HUES64 (cell line): ENCODE data around the gene PCSK2.

Experiments used
- H3K27ac ChIP-seq: 2 replicates; pipeline ENCODE4 v1.7.0; 2013; ENCODE audit warnings: low read depth, low read length, inconsistent platforms
- H3K27me3 ChIP-seq: 2 replicates; pipeline ENCODE4 v1.6.1; 2013; ENCODE audit warnings: mild to moderate bottlenecking, low read length; ENCODE audit not compliant: insufficient read depth
- H3K36me3 ChIP-seq: 2 replicates; pipeline ENCODE4 v1.6.1; 2013; ENCODE audit warnings: mild to moderate bottlenecking, low read length; ENCODE audit not compliant: insufficient read depth
- H3K4me1 ChIP-seq: 2 replicates; pipeline ENCODE4 v1.6.1; 2013; ENCODE audit warnings: mild to moderate bottlenecking, low read length, moderate library complexity; ENCODE audit not compliant: insufficient read depth
- H3K4me3 ChIP-seq: 2 replicates; pipeline ENCODE4 v1.5.1; 2013; ENCODE audit warnings: mild to moderate bottlenecking, low read length, moderate library complexity
- H3K9ac ChIP-seq: 2 replicates; pipeline ENCODE4 v1.6.1; 2013; ENCODE audit warnings: mild to moderate bottlenecking, low read depth, low read length
- H3K9me3 ChIP-seq: 2 replicates; pipeline ENCODE4 v1.6.1; 2013; ENCODE audit warnings: low read depth, low read length; ENCODE audit not compliant: insufficient read depth
- WGBS: fragments of 150-250, 120-280 bp; methylation state at CpG from one replicate; pipeline ENCODE4 v1.1.7; 2013; ENCODE audit warnings: missing lambda C conversion rate; 5-methylcytosine and 5-hydroxymethylcytosine counted together

PCSK2 gene

DNA sequence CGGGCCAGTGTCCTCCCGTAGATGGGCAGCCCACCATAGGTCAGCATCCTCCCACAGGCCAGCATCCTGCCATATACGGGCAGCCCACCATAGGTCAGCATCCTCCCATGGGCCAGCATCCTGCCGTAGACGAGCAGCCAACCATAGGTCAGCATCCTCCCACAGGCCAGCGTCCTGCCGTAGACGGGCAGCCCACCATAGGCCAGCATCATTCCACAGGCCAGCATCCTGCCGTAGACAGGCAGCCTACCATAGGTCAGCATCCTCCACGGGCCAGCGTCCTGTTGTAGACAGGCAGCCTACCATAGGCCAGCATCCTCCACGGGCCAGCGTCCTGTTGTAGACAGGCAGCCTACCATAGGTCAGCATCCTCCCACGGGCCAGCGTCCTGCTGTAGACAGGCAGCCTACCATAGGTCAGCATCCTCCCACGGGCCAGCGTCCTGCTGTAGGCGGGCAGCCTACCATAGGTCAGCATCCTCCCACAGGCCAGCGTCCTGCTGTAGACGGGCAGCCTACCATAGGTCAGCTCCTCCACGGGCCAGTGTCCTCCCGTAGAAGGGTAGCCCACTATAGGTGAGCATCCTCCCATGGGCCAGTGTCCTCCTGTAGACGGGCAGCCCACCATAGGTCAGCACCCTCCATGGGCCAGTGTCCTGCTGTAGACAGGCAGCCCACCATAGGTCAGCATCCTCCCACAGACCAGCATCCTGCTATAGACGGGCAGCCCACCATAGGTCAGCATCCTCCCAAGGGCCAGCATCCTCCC, 241.4 kb downstream of the PCSK2 start:
- Histone ChIP-seq H3K4me1 (no peaks in the 10 kb centered on the region), H3K27ac (no peak overlapping the region), H3K4me3 (no peak overlapping the region), H3K9ac (no peak overlapping the region), H3K27me3 (no peaks in the 10 kb centered on the region), H3K9me3 (no peaks in the 10 kb centered on the region), H3K36me3 (no peaks in the 10 kb centered on the region)
- WGBS, result 93% methylated on average over 24 of the region's 24 CpGs

GRCh38 chr20:17469246-17470030, 242.6 kb downstream of the PCSK2 start:
- Histone ChIP-seq H3K4me3 (no peak overlapping the region), H3K27ac (no peak overlapping the region), H3K9me3 (no peaks in the 10 kb centered on the region), H3K27me3 (no peaks in the 10 kb centered on the region), H3K9ac (no peak overlapping the region), H3K4me1 (no peaks in the 10 kb centered on the region), H3K36me3 (no peaks in the 10 kb centered on the region)
- 93% methylated on average over 7 of the region's 7 CpGs for WGBS

DNA sequence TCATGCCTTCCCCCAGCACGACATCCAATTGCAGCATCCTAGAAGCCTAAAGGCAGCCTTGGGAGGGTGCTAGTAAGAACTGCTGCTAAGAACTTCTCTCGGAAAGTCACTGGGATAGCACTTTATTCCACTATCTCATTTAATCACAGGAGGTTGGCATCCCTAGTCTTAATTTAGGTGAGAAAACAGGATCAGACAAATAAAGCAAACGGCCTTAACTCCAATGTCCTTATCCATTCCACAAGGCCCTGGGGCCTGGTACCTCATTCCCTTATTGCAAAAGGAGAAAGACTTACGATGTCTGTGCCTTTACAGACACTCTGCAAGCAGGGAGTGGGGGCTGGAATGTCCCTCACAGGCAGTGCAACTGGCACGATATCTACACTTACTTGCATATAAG, 243.7 kb downstream of the PCSK2 start:
- Histone ChIP-seq H3K4me3 (no peak overlapping the region), H3K27me3 (no peaks in the 10 kb centered on the region), H3K9me3 (no peaks in the 10 kb centered on the region), H3K4me1 (no peaks in the 10 kb centered on the region), H3K36me3 (no peaks in the 10 kb centered on the region), H3K9ac (no peak overlapping the region), H3K27ac (no peak overlapping the region)
- WGBS, result 93% methylated on average over 5 of the region's 5 CpGs

GRCh38 chr20:17470973-17471372, 244.1 kb downstream of the PCSK2 start:
- H3K27me3 ChIP-seq, result no peaks in the 10 kb centered on the region
- 95% methylated on average over 7 of the region's 9 CpGs for WGBS
- no peaks in the 10 kb centered on the region for H3K36me3 ChIP-seq
- H3K4me3 ChIP-seq, result no peak overlapping the region
- H3K9ac ChIP-seq, result no peak overlapping the region
- H3K9me3 ChIP-seq, result no peaks in the 10 kb centered on the region
- H3K27ac ChIP-seq, result no peak overlapping the region
- no peaks in the 10 kb centered on the region for H3K4me1 ChIP-seq

DNA sequence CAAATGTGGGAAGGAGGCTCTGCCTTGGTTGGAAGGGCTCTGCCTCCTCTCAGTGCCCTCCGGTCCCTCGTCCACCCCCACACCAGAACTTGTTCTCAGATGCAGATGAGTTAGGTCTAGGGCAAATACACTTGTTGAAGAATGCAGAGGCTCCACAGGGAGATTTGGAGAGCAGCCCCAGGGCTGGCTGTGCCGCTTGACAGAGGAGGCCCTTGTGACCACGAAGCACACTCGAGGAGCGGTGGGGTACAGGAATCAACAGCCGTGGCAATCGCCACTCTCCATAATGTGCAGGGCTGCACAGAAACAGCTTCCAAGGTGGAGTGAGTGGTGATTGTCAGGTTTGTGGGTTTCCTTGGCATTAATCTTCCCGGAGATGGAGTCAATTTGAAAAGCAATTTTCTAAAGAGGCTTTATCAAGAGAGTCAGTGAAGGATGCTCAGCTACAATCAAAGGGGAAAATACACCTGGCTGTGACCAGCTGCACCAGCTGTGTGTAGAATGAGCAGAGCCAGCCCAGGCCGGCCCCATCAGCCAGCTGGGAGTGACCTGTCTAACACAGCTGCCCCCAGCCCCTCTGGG, 244.9 kb downstream of the PCSK2 start:
- no peaks in the 10 kb centered on the region for H3K4me1 ChIP-seq
- H3K4me3 ChIP-seq, result no peak overlapping the region
- H3K27me3 ChIP-seq, result no peaks in the 10 kb centered on the region
- H3K27ac ChIP-seq, result no peak overlapping the region
- H3K9ac ChIP-seq, result no peak overlapping the region
- no peaks in the 10 kb centered on the region for H3K36me3 ChIP-seq
- 91% methylated on average over 10 of the region's 10 CpGs for WGBS
- H3K9me3 ChIP-seq, result no peaks in the 10 kb centered on the region

DNA sequence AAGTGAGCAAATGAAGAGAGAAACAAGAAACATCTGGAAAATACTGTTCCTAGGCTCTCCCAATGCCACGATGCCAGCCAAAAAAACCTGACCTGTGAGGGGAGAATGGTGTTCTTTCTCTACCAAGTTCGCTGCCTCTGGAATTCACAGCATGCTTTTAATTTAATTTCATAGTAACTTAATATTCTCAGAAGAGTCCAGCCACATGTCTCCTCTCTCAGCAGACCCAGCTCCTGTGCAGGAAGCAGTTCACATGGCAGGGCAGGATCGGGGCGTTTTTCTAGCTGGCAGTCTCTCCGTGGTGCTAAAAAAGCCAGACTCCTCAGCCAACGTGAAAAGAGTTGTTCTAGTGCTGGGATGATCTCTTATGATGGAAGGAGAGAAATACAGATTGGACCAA, 246.8 kb downstream of the PCSK2 start:
- WGBS, result 94% methylated on average over 6 of the region's 6 CpGs
- H3K36me3 ChIP-seq, result no peaks in the 10 kb centered on the region
- H3K4me3 ChIP-seq, result no peak overlapping the region
- H3K27me3 ChIP-seq, result no peaks in the 10 kb centered on the region
- H3K4me1 ChIP-seq, result no peaks in the 10 kb centered on the region
- H3K27ac ChIP-seq, result no peak overlapping the region
- H3K9me3 ChIP-seq, result no peaks in the 10 kb centered on the region
- no peak overlapping the region for H3K9ac ChIP-seq

DNA sequence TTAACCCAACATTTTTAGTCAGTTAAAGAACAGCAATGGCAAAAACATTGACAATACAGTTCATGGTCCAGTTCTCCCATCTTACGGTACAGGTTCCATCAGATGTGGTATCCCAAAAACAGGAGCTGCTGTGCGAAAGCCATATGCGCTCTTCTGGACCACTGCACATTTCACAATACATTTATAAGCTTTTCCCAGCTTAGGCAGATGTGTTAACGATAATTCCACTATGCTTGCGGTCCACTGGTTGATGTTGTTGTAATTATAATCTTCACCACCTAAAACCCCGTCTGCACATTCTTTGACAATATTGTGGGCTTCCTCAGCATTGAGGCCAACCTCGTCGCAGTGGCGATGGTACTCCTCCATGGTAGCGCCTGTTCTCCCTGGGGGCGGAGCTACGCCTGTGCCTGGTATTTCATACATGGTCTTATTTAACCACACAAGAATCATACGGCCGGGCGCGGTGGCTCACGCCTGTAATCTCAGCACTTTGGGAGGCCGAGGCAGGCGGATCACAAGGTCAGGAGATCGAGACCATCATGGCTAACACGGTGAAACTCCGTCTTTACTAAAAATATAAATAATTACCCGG, 252.3 kb downstream of the PCSK2 start:
- H3K4me3 ChIP-seq, result no peak overlapping the region
- H3K9me3 ChIP-seq, result no peaks in the 10 kb centered on the region
- WGBS, result 94% methylated on average over 23 of the region's 23 CpGs
- no peaks in the 10 kb centered on the region for H3K4me1 ChIP-seq
- H3K36me3 ChIP-seq, result no peaks in the 10 kb centered on the region
- H3K9ac ChIP-seq, result no peak overlapping the region
- H3K27ac ChIP-seq, result no peak overlapping the region
- no peaks in the 10 kb centered on the region for H3K27me3 ChIP-seq

GRCh38 chr20:17480696-17481095, 253.9 kb downstream of the PCSK2 start:
- Histone ChIP-seq H3K36me3 (no peaks in the 10 kb centered on the region), H3K4me3 (no peak overlapping the region), H3K4me1 (no peaks in the 10 kb centered on the region), H3K9ac (no peak overlapping the region), H3K27me3 (no peaks in the 10 kb centered on the region), H3K9me3 (no peaks in the 10 kb centered on the region), H3K27ac (no peak overlapping the region)
- WGBS, result 92% methylated on average over 11 of the region's 11 CpGs

DNA sequence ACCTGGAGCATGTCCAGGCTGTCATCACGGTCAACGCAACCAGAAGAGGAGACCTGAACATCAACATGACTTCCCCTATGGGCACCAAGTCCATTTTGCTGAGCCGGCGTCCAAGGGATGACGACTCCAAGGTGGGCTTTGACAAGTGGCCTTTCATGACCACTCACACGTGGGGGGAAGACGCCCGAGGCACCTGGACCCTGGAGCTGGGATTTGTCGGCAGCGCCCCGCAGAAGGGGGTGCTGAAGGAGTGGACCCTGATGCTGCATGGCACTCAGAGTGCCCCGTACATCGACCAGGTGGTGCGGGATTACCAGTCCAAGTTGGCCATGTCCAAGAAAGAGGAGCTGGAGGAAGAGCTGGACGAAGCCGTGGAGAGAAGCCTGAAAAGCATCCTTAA, 254.8 kb downstream of the PCSK2 start:
- Histone ChIP-seq H3K27me3 (no peaks in the 10 kb centered on the region), H3K9ac (no peak overlapping the region), H3K36me3 (no peaks in the 10 kb centered on the region), H3K27ac (no peak overlapping the region), H3K4me1 (no peaks in the 10 kb centered on the region), H3K4me3 (no peak overlapping the region), H3K9me3 (no peaks in the 10 kb centered on the region)
- 96% methylated on average over 16 of the region's 16 CpGs for WGBS

- no peak overlapping the region for H3K9ac ChIP-seq
- WGBS, result 94% methylated on average over 5 of the region's 5 CpGs
- no peak overlapping the region for H3K4me3 ChIP-seq
- no peaks in the 10 kb centered on the region for H3K36me3 ChIP-seq
- H3K4me1 ChIP-seq, result no peaks in the 10 kb centered on the region
- H3K27ac ChIP-seq, result no peak overlapping the region
- H3K27me3 ChIP-seq, result no peaks in the 10 kb centered on the region
- H3K9me3 ChIP-seq, result no peaks in the 10 kb centered on the region
Measured at GRCh38 chr20:17482536-17482935, 255.7 kb downstream of the PCSK2 start.

DNA sequence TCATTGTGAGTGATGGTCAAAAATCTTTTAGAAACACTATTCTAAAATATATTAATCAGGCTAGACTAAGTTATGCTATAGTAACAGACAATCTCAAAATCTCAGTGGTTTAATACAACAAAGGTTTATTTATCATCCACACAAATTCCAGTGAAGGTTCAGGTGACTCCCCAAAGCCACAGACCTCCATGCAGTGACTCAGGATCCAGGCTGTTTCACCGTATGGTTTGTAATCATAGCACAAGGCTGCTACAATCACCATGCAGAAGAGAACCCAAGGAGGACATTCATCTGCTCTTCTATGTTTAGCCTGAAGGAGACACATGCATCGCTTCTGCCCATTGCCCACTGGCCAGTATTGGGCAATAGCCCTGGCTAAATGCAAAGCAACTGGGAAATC, 258.2 kb downstream of the PCSK2 start:
- Histone ChIP-seq H3K36me3 (no peaks in the 10 kb centered on the region), H3K9ac (no peak overlapping the region), H3K4me1 (no peaks in the 10 kb centered on the region), H3K9me3 (no peaks in the 10 kb centered on the region), H3K27me3 (no peaks in the 10 kb centered on the region), H3K27ac (no peak overlapping the region), H3K4me3 (no peak overlapping the region)
- WGBS, result 95% methylated on average over 2 of the region's 2 CpGs
